ENCODE measurements around the gene ARHGAP33. TPM values are rescaled to one million over a fixed set of nuclear protein-coding genes. Genes with fewer than 3 reads are reported as not detected.

Gene ARHGAP33
- polyA plus RNA-seq, 1 donor: 15.0 TPM

- DNase-seq (ENCODE audit: low read depth): no peak
These were observed 35.9 kb upstream of the ARHGAP33 start for GRCh38 chr19:35739275-35740107.

- no peak for DNase-seq (ENCODE audit: low read depth)
These were observed 35.3 kb upstream of the ARHGAP33 start for GRCh38 chr19:35740108-35740422.

- peak; percentile 93 for DNase-seq (ENCODE audit: low read depth)
These were observed 34.8 kb upstream of the ARHGAP33 start for GRCh38 chr19:35740423-35741202.

DNA sequence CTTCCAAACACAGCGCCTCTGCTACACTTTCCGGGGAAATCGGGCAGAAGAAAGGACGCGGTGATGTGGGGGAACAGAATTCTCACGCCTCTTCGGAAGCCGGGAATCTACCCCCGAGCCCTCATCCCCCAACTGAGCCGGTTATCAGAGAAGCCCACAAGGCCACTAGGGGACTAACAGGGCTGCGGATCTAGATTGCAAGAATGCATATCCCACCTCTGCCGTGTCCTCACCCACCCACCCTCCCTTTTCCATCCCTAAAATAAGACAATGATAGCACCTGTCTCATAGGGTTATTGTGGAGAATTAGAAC lies 34.2 kb upstream of the ARHGAP33 start:
- DNase-seq (ENCODE audit: low read depth): no peak

DNA sequence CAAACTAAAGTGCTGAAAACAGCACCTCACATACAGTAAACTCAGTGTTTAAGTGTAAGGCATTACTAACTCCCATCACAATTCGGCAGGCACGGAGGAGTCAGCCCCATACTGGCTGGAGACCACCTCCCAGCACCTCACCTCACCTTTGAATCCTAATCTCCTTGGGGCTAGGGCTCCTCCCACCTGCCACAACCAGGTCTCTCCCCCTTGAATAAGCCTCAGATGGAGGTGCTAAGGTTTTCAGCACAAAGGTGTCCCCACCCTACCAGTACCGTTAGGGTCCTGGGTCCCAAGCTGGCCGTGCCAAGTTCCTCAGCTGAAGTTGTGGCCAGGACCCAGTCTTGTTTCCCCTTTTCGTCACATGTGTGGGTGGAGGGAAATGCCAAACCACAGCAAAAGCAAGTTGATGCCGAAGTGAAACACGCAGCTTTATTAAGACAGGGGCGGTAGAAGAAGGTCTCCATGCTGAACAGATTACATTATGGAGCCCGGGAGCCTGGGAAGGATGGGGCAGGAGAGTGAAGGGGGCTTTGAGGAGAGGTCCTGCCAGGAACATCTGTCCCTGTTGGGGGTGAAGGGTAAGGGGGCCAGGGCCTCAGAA lies 33.1 kb upstream of the ARHGAP33 start, which contains the start of gene IGFLR1:
Gene IGFLR1, minus strand, starts transcription at position 332 of the 604 bp plus-strand sequence. CDS start 1,272 bp downstream, outside the sequence.
- DNase-seq (ENCODE audit: low read depth): no peak

DNA sequence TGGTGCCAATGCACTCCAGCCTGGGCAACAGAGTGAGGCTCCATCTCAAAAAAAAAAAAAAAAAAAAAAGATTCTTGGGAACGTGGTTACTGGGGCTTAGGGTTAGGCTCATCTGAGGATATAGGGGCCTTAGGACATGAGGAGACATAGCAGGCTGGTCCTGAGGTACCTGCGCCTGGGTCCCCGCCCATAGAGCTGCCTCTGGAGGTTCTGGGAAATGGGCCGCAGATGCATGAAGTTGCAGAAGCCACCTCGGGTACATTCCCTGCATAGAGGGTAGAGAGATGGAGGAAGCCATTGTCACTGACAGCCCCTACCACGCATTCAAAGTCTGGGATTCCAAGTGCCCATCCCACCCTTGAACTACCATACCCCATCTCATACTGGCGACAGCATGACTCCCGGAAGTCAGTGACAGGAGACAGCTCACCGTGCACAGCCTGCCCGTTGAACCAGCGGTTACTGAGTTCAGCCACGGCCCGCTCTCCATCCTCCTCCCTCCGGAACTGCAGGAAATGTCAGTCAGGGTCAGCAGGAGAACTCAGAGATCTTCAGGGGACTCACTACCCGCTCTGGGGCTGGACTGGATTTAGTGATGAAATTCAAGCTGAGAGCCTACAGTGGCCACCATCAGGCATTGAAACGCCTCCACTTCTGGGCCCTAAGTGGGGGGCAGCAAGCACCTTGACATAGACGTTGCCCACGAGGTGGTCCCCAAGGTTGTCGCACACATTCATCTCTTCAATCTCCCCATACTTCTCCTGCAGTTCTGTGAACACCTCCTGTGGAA lies 31.5 kb upstream of the ARHGAP33 start:
- DNase-seq (ENCODE audit: low read depth): no peak

DNA sequence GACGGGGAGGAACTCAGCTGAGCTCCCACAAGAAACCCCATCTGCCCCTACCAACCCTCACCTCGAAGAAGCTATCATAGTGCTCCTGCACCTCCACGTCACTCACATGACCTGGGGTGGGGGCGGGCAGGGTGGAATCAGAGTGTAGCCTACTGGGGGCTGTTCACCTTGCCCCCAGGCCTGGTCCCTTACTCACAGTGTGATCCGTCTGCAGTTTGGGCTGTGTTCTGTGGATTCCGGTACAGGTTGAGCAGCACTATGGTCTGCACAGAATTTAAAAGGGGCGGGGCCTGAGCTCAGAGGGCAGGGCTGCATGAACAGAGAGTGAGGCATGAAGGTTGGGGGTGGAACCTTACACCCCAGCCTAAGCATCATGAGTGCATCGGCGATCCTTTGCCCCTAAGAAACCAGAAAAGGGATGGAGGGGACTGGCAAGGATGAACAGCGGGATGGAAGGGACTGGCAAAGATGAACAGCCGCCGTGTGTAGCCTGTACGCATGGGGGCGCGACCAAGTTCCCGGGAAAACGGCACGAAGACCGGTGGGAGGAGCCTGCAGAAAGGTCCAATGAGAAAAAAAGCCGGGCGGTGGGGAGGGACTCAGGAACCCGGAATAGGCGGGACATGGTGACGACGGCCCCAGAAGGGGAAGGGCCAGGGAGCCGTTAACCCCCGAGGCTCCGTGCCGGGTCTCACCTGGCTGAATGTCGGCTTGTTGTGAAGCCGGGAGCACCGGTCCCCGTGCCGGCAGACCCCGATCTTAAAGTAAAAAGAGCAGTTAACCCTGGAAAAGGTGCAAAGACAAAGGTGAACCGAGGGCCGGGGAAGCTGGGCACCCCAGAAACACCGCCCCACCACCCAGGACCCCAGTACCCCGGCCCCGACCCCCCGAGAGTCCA lies 30.7 kb upstream of the ARHGAP33 start:
- peak; percentile 86 for DNase-seq (ENCODE audit: low read depth)

DNA sequence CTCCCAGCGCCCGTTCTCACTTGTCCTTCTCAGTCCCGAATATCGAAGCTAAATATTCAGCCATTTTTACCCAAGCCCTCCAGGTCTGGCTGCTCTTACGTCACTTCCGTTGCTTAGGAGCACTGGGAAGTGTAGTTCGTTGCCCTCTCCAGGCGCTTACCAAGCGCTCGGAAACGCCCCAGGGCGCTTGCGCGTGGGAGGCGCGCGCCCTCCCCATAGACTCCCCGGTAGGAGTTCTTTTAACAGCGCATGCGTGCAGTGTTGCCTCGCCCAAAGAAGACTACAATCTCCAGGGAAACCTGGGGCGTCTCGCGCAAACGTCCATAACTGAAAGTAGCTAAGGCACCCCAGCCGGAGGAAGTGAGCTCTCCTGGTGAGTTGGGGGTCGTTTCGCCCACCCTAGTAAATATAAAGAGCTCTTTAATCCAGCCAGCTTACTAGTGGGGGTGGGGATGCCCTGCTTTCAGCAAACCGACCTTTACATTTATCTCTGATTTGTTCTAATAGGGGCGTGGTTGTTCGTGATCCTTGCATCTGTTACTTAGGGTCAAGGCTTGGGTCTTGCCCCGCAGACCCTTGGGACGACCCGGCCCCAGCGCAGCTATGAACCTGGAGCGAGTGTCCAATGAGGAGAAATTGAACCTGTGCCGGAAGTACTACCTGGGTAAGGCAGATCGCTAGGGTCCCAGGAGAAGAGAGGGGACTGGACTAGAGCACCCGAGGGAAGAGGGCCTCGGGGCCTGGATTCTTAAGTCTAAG lies 29.9 kb upstream of the ARHGAP33 start, which contains the start of the genes PSENEN and U2AF1L4:
Gene PSENEN, plus strand, starts transcription at position 324 of the 759 bp plus-strand sequence. Its CDS starts 280 bp downstream, at position 604.
Gene U2AF1L4, minus strand, starts transcription at position 91 of the 759 bp plus-strand sequence. Its CDS starts 27 bp downstream, at position 64.
- peak; percentile 99 for DNase-seq (ENCODE audit: low read depth)

DNA sequence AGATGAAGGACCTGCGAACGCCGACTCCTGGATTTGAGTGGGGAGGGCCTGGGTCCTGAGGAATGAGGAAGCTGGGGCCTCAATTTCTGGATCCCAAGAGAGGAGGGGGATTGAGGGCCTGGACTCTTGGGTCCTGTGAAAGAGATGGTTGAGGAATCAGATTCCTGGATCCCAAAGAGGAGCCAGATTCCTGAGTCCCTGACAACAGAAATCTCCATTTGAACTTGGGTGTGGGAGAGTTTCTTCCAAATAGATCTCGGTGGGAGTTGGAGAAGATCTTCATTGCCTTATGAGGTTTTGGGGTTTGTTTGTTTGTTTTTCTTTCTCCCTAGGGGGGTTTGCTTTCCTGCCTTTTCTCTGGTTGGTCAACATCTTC lies 29.3 kb upstream of the ARHGAP33 start:
- no peak for DNase-seq (ENCODE audit: low read depth)

DNA sequence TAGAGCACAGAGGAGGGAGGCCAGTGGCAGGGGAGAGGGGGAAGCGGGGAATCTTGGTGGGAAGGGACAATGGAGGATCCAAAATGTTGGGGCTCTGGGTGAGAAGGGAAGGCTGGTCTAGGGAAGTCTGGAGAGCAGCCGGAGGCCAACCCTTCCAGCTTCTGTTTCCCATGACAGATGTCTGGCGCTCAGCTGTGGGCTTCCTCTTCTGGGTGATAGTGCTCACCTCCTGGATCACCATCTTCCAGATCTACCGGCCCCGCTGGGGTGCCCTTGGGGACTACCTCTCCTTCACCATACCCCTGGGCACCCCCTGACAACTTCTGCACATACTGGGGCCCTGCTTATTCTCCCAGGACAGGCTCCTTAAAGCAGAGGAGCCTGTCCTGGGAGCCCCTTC lies 28.8 kb upstream of the ARHGAP33 start:
- no peak for DNase-seq (ENCODE audit: low read depth)

DNA sequence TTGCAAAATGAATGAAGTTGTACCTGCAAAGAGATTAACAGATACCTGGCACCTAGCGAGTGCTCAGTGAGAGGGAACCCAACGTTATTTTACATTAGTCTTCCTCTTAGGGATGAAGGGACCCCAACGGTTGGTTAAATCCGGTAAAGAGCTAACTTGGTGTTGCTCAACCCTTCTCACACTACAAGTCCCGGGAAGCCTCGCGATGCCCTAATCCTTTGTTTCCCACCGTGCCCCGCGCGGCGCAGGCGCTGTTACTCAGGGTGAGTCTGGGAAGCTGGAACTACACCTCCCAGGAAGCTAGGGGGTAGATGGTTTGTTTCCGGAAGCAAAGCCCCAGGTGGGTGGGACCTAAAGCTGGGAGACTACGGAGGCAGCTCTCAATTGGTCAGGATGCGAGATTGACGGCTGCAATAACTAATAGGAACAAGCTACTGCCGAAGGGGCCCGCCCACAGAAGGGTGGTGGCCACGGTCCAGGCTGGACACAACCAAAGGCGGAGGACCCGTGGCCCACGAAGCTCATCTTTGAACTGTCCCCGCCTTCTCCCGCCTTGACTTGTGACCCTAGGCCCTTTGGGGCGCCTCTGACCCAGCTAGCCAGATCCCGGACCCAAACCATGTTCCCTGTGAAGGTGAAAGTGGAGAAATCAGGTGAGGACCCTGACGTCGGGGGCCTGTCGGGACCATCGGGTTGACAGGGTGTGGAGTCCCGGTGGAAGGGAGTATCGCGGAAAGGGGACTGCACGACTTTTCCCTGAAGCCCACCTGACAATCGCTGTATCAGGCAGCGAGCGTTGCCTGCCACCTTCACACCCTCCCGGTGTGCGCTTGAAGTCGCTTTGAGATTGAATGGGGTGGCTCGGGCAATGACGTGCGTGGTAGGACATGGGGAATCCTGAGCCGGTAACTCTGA lies 27.0 kb upstream of the ARHGAP33 start, which contains the start of gene LIN37:
Gene LIN37, plus strand, starts transcription at position 471 of the 915 bp plus-strand sequence. Its CDS starts 149 bp downstream, at position 620.
- DNase-seq (ENCODE audit: low read depth): peak; percentile 99

DNA sequence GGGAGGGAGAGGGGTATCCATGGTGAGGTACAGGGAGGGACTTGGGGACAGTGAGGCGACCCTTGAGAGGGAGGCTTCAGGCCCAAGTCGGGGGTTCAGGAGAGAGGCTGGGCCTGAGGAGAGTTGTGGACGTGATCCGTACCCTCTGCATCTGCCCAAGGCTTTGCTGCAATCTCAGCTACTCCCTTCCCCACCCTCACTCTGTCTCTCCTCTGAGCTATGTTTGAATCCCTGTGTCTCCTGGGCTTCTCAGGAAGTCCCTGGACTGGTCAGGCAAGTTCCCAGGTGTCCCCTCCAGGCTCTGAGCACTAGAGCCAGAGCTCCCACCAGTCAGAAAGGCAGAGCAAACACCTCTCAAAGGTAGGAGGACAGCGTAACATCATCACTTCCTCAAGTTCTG lies 25.2 kb upstream of the ARHGAP33 start:
- DNase-seq (ENCODE audit: low read depth): no peak

DNA sequence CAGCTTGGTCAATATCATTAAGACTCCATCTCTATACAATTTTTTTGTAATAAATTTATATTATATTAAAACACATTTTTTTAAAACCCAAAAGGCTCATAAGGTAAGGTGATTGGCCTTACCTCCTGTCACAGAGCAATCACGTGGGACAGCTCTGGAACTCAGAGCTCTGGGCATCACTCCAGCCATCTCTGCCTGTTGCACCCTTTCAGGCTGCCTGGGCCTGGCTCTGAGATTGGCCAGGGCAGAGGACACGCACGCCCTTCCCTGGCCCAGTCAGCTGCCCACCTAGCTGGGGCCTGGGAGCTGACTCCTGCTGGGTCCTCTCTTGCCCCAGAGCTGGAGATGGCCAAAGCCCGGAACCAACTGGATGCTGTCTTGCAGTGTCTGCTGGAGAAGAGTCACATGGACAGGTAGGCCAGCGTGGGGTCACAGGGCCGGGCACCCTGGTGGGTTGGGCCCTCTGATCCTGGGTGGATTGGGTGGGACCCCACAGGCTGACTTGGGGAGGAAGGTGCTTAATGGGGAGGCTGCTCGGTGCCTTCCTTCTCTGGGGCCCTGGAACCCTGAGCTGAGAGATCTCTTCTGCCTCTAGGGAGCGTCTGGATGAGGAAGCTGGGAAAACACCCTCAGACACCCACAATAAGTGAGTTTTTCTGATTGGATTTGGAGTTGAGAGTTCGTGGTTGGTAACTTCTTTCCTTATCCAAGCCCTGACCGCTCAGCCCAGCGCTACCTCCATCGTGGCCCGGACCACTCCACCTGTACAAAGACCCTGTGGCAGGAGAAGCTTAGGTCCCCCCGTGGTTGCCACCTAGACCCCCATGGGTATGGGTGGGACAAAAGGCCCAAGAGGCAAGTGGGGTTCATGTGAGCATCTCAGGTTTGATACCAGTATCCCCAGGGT lies 23.3 kb upstream of the ARHGAP33 start:
- no peak for DNase-seq (ENCODE audit: low read depth)

- no peak for DNase-seq (ENCODE audit: low read depth)
These were observed 22.5 kb upstream of the ARHGAP33 start for GRCh38 chr19:35752746-35753350.

DNA sequence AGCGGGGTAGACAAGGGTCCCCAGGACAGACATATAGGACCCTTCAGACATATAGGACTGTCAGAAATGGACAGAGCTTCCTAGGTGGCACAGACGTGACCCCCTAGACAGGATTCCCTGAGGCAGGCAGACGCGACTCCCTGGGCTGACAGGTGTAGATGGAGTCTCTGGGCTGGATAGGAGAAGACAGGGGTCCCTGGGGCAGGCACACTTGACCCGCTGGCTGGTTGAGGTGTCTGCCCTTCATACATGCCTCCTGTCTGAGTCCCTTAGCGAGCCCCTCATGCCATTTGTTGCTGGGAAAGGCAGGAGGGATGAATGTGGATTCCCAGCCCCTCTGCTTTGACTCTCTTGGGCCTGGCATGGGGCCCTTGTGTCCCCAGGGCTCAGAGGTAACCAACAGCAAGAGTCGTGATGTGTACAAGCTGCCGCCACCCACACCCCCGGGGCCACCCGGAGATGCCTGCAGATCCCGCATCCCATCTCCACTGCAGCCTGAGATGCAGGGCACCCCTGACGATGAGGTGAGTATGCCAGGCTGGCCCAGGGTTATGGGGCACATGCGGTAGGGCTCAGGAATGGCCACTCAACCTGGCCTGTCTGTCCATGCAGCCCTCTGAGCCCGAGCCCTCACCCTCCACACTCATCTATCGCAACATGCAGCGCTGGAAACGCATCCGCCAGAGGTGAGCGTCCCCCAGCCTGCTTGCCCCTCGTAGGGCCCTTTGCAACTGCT lies 21.6 kb upstream of the ARHGAP33 start:
- no peak for DNase-seq (ENCODE audit: low read depth)

- DNase-seq (ENCODE audit: low read depth): no peak
These were observed 20.8 kb upstream of the ARHGAP33 start for GRCh38 chr19:35754370-35755130.
